Endodermal cell (in vitro differentiated cells): Measurements from ENCODE around the gene CAMKK2. TPM values are rescaled to one million over a fixed set of nuclear protein-coding genes. Genes with fewer than 3 reads are reported as not detected.
"Not testable (repeated sequence)": the region's sequence is repeated elsewhere in the genome, so short reads cannot be mapped to it uniquely, and the experiment has no call there.

Source experiments
- DNase-seq: peaks from one replicate; pipeline ENCODE4 v3.0.0-alpha.2; 2017
- H3K27ac ChIP-seq: 2 replicates; pipeline ENCODE4 v1.5.1; 2013; ENCODE audit warnings: mild to moderate bottlenecking, low read depth, low read length, moderate library complexity
- H3K27me3 ChIP-seq: 2 replicates; pipeline ENCODE4 v1.6.1; 2013; ENCODE audit warnings: mild to moderate bottlenecking, low read length, moderate library complexity; ENCODE audit not compliant: insufficient read depth, control insufficient read depth, poor library complexity, severe bottlenecking
- H3K36me3 ChIP-seq: 2 replicates; pipeline ENCODE4 v1.7.0; 2013; ENCODE audit warnings: mild to moderate bottlenecking, low read length, moderate library complexity; ENCODE audit not compliant: control insufficient read depth, insufficient read depth
- H3K4me1 ChIP-seq: one replicate; pipeline ENCODE4 v1.7.0; 2013; ENCODE audit warnings: low read length; ENCODE audit not compliant: control insufficient read depth, insufficient read depth
- H3K4me3 ChIP-seq: 2 replicates; pipeline ENCODE4 v1.5.1; 2013; ENCODE audit warnings: mild to moderate bottlenecking, low read length, moderate library complexity
- H3K9ac ChIP-seq: 2 replicates; pipeline ENCODE4 v1.6.1; 2013; ENCODE audit warnings: mild to moderate bottlenecking, low read length, moderate library complexity; ENCODE audit not compliant: poor library complexity, severe bottlenecking; ENCODE audit errors: extremely low read depth
- H3K9me3 ChIP-seq: 2 replicates; pipeline ENCODE4 v1.6.1; 2013; ENCODE audit warnings: mild to moderate bottlenecking, low read length, moderate library complexity; ENCODE audit not compliant: control insufficient read depth
- H3K27ac Mint-ChIP-seq: 2 replicates; pipeline ENCODE4 v1.8.0; 2020; ENCODE audit warnings: mixed read lengths
- H3K27me3 Mint-ChIP-seq: 2 replicates; pipeline ENCODE4 v1.8.0; 2021; ENCODE audit warnings: mild to moderate bottlenecking, mixed read lengths; ENCODE audit not compliant: insufficient read depth
- H3K36me3 Mint-ChIP-seq: 2 replicates; pipeline ENCODE4 v1.8.0; 2020; ENCODE audit warnings: low read depth, mixed read lengths
- H3K4me1 Mint-ChIP-seq: 2 replicates; pipeline ENCODE4 v1.8.0; 2020; ENCODE audit warnings: mixed read lengths
- H3K4me3 Mint-ChIP-seq: 2 replicates; pipeline ENCODE4 v1.8.0; 2020; ENCODE audit warnings: mild to moderate bottlenecking, moderate library complexity, mixed read lengths
- H3K9me3 Mint-ChIP-seq: 2 replicates; pipeline ENCODE4 v1.8.0; 2020; ENCODE audit warnings: mild to moderate bottlenecking, mixed read lengths
- CTCF ChIP-seq: fragments of 200-600 bp; sonication (generic); conservative IDR thresholded peaks from 2 replicates; pipeline ENCODE4 v1.5.0; 2021; ENCODE audit warnings: antibody characterized with exemption, mild to moderate bottlenecking
- WGBS, 2 experiments: methylation state at CpG; one replicate each; pipeline versions ENCODE4 v1.1.5 to v1.1.7; 2013; ENCODE audit warnings: missing lambda C conversion rate in 2 of 2, mixed read lengths in 1 of 2; ENCODE audit not compliant: insufficient coverage in 1 of 2, insufficient read length in 1 of 2; 5-methylcytosine and 5-hydroxymethylcytosine counted together
- total RNA-seq, 2 donors: library from RNA; stranded (reverse); fragmentation: NEBNext Ultra II Directional in 1 of 2; extraction: Animal tissue kit (Norgen Biotek cat#: 25700) in 1 of 2; gene quantifications; 2 replicates in 1 of 2; 3 replicates in 1 of 2; pipeline ENCODE4 v1.2.1, GENCODE V29; 2021

Gene CAMKK2
- total RNA-seq, 2 donors from 2014 or later = 95.8 to 113 TPM

GRCh38 chr12:121209221-121209620, 87.3 kb downstream of the CAMKK2 start:
- Mint-ChIP-seq H3K4me3 (peak overlapping the region; percentile 76), H3K27ac (no peak overlapping the region), H3K9me3 (no peaks in the 10 kb centered on the region), H3K4me1 (peaks cover 3% of the 10 kb centered on the region), H3K36me3 (peaks cover 3% of the 10 kb centered on the region), H3K27me3 (peaks cover 19% of the 10 kb centered on the region)
- Histone ChIP-seq H3K27me3 (no peaks in the 10 kb centered on the region), H3K9ac (no peak overlapping the region), H3K27ac (no peak overlapping the region), H3K4me3 (no peak overlapping the region), H3K36me3 (no peaks in the 10 kb centered on the region), H3K4me1 (no peaks in the 10 kb centered on the region), H3K9me3 (no peaks in the 10 kb centered on the region)
- no peak for DNase-seq
- WGBS, 2 experiments = 90 to 91% methylated on average over 14 to 15 of the region's 15 CpGs
- no peak for TF ChIP-seq CTCF

GRCh38 chr12:121208571-121208970, 87.9 kb downstream of the CAMKK2 start:
- H3K27ac Mint-ChIP-seq, H3K9me3 Mint-ChIP-seq, H3K27ac ChIP-seq, H3K36me3 ChIP-seq, H3K4me3 ChIP-seq, H3K4me1 ChIP-seq, H3K27me3 ChIP-seq, H3K4me3 Mint-ChIP-seq, DNase-seq, H3K4me1 Mint-ChIP-seq, H3K9me3 ChIP-seq, H3K36me3 Mint-ChIP-seq, H3K9ac ChIP-seq: not testable (repeated sequence)
- WGBS, 2 experiments = 95% methylated on average over 9 to 10 of the region's 10 CpGs
- peaks cover 21% of the 10 kb centered on the region for H3K27me3 Mint-ChIP-seq

GRCh38 chr12:121205491-121205890, 91.0 kb downstream of the CAMKK2 start:
- Histone ChIP-seq H3K9me3 (no peaks in the 10 kb centered on the region), H3K27me3 (no peaks in the 10 kb centered on the region), H3K9ac (no peak overlapping the region), H3K27ac (no peak overlapping the region), H3K36me3 (no peaks in the 10 kb centered on the region), H3K4me3 (no peak overlapping the region), H3K4me1 (no peaks in the 10 kb centered on the region)
- no peaks in the 10 kb centered on the region for H3K36me3 Mint-ChIP-seq
- H3K4me1 Mint-ChIP-seq = peaks cover 11% of the 10 kb centered on the region
- H3K27me3 Mint-ChIP-seq = peaks cover 21% of the 10 kb centered on the region
- H3K27ac Mint-ChIP-seq = no peak overlapping the region
- no peaks in the 10 kb centered on the region for H3K9me3 Mint-ChIP-seq
- WGBS, 2 experiments = 90 to 91% methylated on average over 6 to 7 of the region's 7 CpGs
- DNase-seq = no peak
- no peak for TF ChIP-seq CTCF
- H3K4me3 Mint-ChIP-seq = no peak overlapping the region

- Mint-ChIP-seq H3K4me1 (peaks cover 11% of the 10 kb centered on the region), H3K9me3 (no peaks in the 10 kb centered on the region), H3K27ac (no peak overlapping the region), H3K36me3 (no peaks in the 10 kb centered on the region), H3K27me3 (peaks cover 11% of the 10 kb centered on the region), H3K4me3 (no peak overlapping the region)
- 84 to 86% methylated on average over 11 of the region's 11 CpGs for WGBS, 2 experiments
- no peak overlapping the region for H3K27ac ChIP-seq
- no peaks in the 10 kb centered on the region for H3K4me1 ChIP-seq
- no peaks in the 10 kb centered on the region for H3K36me3 ChIP-seq
- H3K4me3 ChIP-seq = no peak overlapping the region
- no peak for DNase-seq
- no peaks in the 10 kb centered on the region for H3K9me3 ChIP-seq
- H3K9ac ChIP-seq = no peak overlapping the region
- H3K27me3 ChIP-seq = no peaks in the 10 kb centered on the region
- no peak for TF ChIP-seq CTCF
Observed at GRCh38 chr12:121203482-121203881, 93.0 kb downstream of the CAMKK2 start.
